Activated naive CD4-positive, alpha-beta T cell treated with anti-CD3 and anti-CD28 coated beads, Interleukin-2, amount 10 ng/mL, durations not matched to agents 7 days and 5 days (primary cell): ENCODE results near the gene FAM117B.
"Not testable (repeated sequence)": the region's sequence is repeated elsewhere in the genome, so short reads cannot be mapped to it uniquely, and the experiment has no call there.

Experiments
- CTCF ChIA-PET: fragments of 350-600 bp; sonication (Branson Sonifier 250); formaldehyde crosslinking; loops from one replicate; lab custom pipeline; 2021; ENCODE audit warnings: antibody characterized with exemption; lab: Charles Lee
- DNase-seq: peaks from one replicate; pipeline ENCODE4 v3.0.0-alpha.2; 2020
- H3K27ac Mint-ChIP-seq: one replicate; pipeline ENCODE4 v1.8.0; 2021; ENCODE audit warnings: mild to moderate bottlenecking, moderate library complexity, mixed read lengths
- H3K27me3 Mint-ChIP-seq: one replicate; pipeline ENCODE4 v1.8.0; 2021; ENCODE audit warnings: mild to moderate bottlenecking, mixed read lengths
- H3K36me3 Mint-ChIP-seq: one replicate; pipeline ENCODE4 v1.8.0; 2021; ENCODE audit warnings: mixed read lengths
- H3K4me1 Mint-ChIP-seq: one replicate; pipeline ENCODE4 v1.8.0; 2021; ENCODE audit warnings: mixed read lengths
- H3K4me3 Mint-ChIP-seq: one replicate; pipeline ENCODE4 v1.8.0; 2021; ENCODE audit warnings: mild to moderate bottlenecking, moderate library complexity, mixed read lengths
- H3K9me3 Mint-ChIP-seq: one replicate; pipeline ENCODE4 v1.8.0; 2021; ENCODE audit warnings: mixed read lengths

The FAM117B gene

GRCh38 chr2:202700075-202700901 lies 65.5 kb downstream of the FAM117B start:
- DNase-seq: no peak
- peaks cover 3% of the 10 kb centered on the region for H3K9me3 Mint-ChIP-seq
- peak overlapping the region; percentile 79 for H3K27ac Mint-ChIP-seq
- CTCF ChIA-PET: interaction anchor here (1.5 to 2.7 kb wide), 3 partner anchors 53 to 111 kb away, joined by 4 to 8 read pairs (median 6); no protein-coding TSS in a partner anchor
- H3K4me3 Mint-ChIP-seq: no peak overlapping the region
- peaks cover 33% of the 10 kb centered on the region for H3K4me1 Mint-ChIP-seq
- peaks cover 31% of the 10 kb centered on the region for H3K36me3 Mint-ChIP-seq
- no peaks in the 10 kb centered on the region for H3K27me3 Mint-ChIP-seq

GRCh38 chr2:202703091-202703490 lies 68.3 kb downstream of the FAM117B start:
- H3K4me3 Mint-ChIP-seq: no peak overlapping the region
- no peaks in the 10 kb centered on the region for H3K27me3 Mint-ChIP-seq
- no peak overlapping the region for H3K27ac Mint-ChIP-seq
- CTCF ChIA-PET: no interaction called here
- no peak for DNase-seq
- peaks cover 3% of the 10 kb centered on the region for H3K9me3 Mint-ChIP-seq
- H3K36me3 Mint-ChIP-seq: peaks cover 25% of the 10 kb centered on the region
- H3K4me1 Mint-ChIP-seq: peaks cover 46% of the 10 kb centered on the region

- CTCF ChIA-PET: no interaction called here
- no peak for DNase-seq
- peaks cover 46% of the 10 kb centered on the region for H3K4me1 Mint-ChIP-seq
- H3K9me3 Mint-ChIP-seq: peaks cover 3% of the 10 kb centered on the region
- no peaks in the 10 kb centered on the region for H3K27me3 Mint-ChIP-seq
- H3K4me3 Mint-ChIP-seq: no peak overlapping the region
- H3K36me3 Mint-ChIP-seq: peaks cover 21% of the 10 kb centered on the region
- no peak overlapping the region for H3K27ac Mint-ChIP-seq
These were observed 69.5 kb downstream of the FAM117B start for GRCh38 chr2:202704248-202704647.

- no peak for DNase-seq
- CTCF ChIA-PET: interaction anchor here (0.5 kb wide), 1 partner anchor 46 kb away, joined by 3 read pairs; no protein-coding TSS in a partner anchor
- H3K9me3 Mint-ChIP-seq: peaks cover 3% of the 10 kb centered on the region
- peaks cover 38% of the 10 kb centered on the region for H3K4me1 Mint-ChIP-seq
- no peaks in the 10 kb centered on the region for H3K27me3 Mint-ChIP-seq
- peaks cover 16% of the 10 kb centered on the region for H3K36me3 Mint-ChIP-seq
- H3K4me3 Mint-ChIP-seq: no peak overlapping the region
- no peak overlapping the region for H3K27ac Mint-ChIP-seq
These were observed 70.8 kb downstream of the FAM117B start for GRCh38 chr2:202705446-202706020.

GRCh38 chr2:202714971-202715935 lies 80.5 kb downstream of the FAM117B start:
- CTCF ChIA-PET, H3K27ac Mint-ChIP-seq, H3K27me3 Mint-ChIP-seq, H3K4me1 Mint-ChIP-seq, DNase-seq, H3K4me3 Mint-ChIP-seq: not testable (repeated sequence)
- peaks cover 29% of the 10 kb centered on the region for H3K36me3 Mint-ChIP-seq
- H3K9me3 Mint-ChIP-seq: peaks cover 28% of the 10 kb centered on the region

GRCh38 chr2:202716114-202716718 lies 81.4 kb downstream of the FAM117B start:
- CTCF ChIA-PET: no interaction called here
- H3K4me3 Mint-ChIP-seq: no peak overlapping the region
- no peak overlapping the region for H3K27ac Mint-ChIP-seq
- peaks cover 28% of the 10 kb centered on the region for H3K36me3 Mint-ChIP-seq
- H3K4me1 Mint-ChIP-seq: peaks cover 9% of the 10 kb centered on the region
- no peak for DNase-seq
- no peaks in the 10 kb centered on the region for H3K27me3 Mint-ChIP-seq
- peaks cover 28% of the 10 kb centered on the region for H3K9me3 Mint-ChIP-seq

- no peak for DNase-seq
- CTCF ChIA-PET: no interaction called here
- Mint-ChIP-seq H3K4me3 (no peak overlapping the region), H3K27me3 (no peaks in the 10 kb centered on the region), H3K4me1 (peaks cover 9% of the 10 kb centered on the region), H3K36me3 (peaks cover 27% of the 10 kb centered on the region), H3K27ac (no peak overlapping the region), H3K9me3 (peaks cover 26% of the 10 kb centered on the region)
These were observed 82.3 kb downstream of the FAM117B start for GRCh38 chr2:202716953-202717597.

GRCh38 chr2:202717598-202718310 lies 83.0 kb downstream of the FAM117B start:
- no peak overlapping the region for H3K4me3 Mint-ChIP-seq
- H3K4me1 Mint-ChIP-seq: peaks cover 13% of the 10 kb centered on the region
- H3K9me3 Mint-ChIP-seq: peaks cover 21% of the 10 kb centered on the region
- DNase-seq: no peak
- CTCF ChIA-PET: interaction anchor here (0.7 kb wide), 1 partner anchor 17 kb away, joined by 3 read pairs; no protein-coding TSS in a partner anchor
- no peak overlapping the region for H3K27ac Mint-ChIP-seq
- peaks cover 25% of the 10 kb centered on the region for H3K36me3 Mint-ChIP-seq
- no peaks in the 10 kb centered on the region for H3K27me3 Mint-ChIP-seq

GRCh38 chr2:202718614-202719013 lies 83.8 kb downstream of the FAM117B start:
- CTCF ChIA-PET: interaction anchor here (0.7 kb wide), 1 partner anchor 16 kb away, joined by 3 read pairs; no protein-coding TSS in a partner anchor

GRCh38 chr2:202720226-202720625 lies 85.5 kb downstream of the FAM117B start:
- CTCF ChIA-PET: no interaction called here
- DNase-seq: no peak
- Mint-ChIP-seq H3K27me3 (no peaks in the 10 kb centered on the region), H3K9me3 (peaks cover 15% of the 10 kb centered on the region), H3K36me3 (peaks cover 25% of the 10 kb centered on the region), H3K4me1 (peaks cover 13% of the 10 kb centered on the region), H3K27ac (no peak overlapping the region), H3K4me3 (no peak overlapping the region)

More at GRCh38 chr2:202718614-202719013, 83.8 kb downstream of the FAM117B start:
- Mint-ChIP-seq H3K4me1 (peaks cover 13% of the 10 kb centered on the region), H3K27me3 (no peaks in the 10 kb centered on the region), H3K36me3 (peaks cover 22% of the 10 kb centered on the region), H3K4me3 (no peak overlapping the region), H3K9me3 (peaks cover 15% of the 10 kb centered on the region), H3K27ac (no peak overlapping the region)
- DNase-seq: no peak

- Mint-ChIP-seq H3K9me3 (peaks cover 4% of the 10 kb centered on the region), H3K27ac (no peak overlapping the region), H3K4me3 (no peak overlapping the region), H3K4me1 (peaks cover 6% of the 10 kb centered on the region), H3K36me3 (peaks cover 26% of the 10 kb centered on the region), H3K27me3 (no peaks in the 10 kb centered on the region)
- CTCF ChIA-PET: no interaction called here
- no peak for DNase-seq
These were observed 86.9 kb downstream of the FAM117B start for GRCh38 chr2:202721621-202722020.

- peaks cover 29% of the 10 kb centered on the region for H3K36me3 Mint-ChIP-seq
- CTCF ChIA-PET: no interaction called here
- peaks cover 4% of the 10 kb centered on the region for H3K4me1 Mint-ChIP-seq
- DNase-seq: no peak
- no peak overlapping the region for H3K4me3 Mint-ChIP-seq
- no peaks in the 10 kb centered on the region for H3K9me3 Mint-ChIP-seq
- no peaks in the 10 kb centered on the region for H3K27me3 Mint-ChIP-seq
- H3K27ac Mint-ChIP-seq: no peak overlapping the region
These were observed 89.0 kb downstream of the FAM117B start for GRCh38 chr2:202723746-202724145.

GRCh38 chr2:202726070-202726469 lies 91.3 kb downstream of the FAM117B start:
- Mint-ChIP-seq H3K27me3 (no peaks in the 10 kb centered on the region), H3K4me1 (peaks cover 4% of the 10 kb centered on the region), H3K36me3 (peaks cover 46% of the 10 kb centered on the region), H3K4me3 (no peak overlapping the region), H3K27ac (no peak overlapping the region), H3K9me3 (no peaks in the 10 kb centered on the region)
- no peak for DNase-seq
- CTCF ChIA-PET: no interaction called here
